Lower leg skin (tissue), 3 donors: ENCODE data around the gene RNH1.

Experiments
- POLR2A ChIP-seq, 2 donors: fragments of 450-650 bp; IDR thresholded peaks; one replicate each; pipeline ENCODE4 v1.6.1; 2016 to 2017; ENCODE audit warnings: antibody characterized with exemption in 2 of 2, mild to moderate bottlenecking in 1 of 2, moderate library complexity in 1 of 2
- TF ChIP-seq, protein P1 (sequence below), 3 donors: fragments of 450-650 bp; IDR thresholded peaks; one replicate each; pipeline ENCODE4 v1.5.1; 2016; ENCODE audit warnings: antibody characterized with exemption in 3 of 3, mild to moderate bottlenecking in 3 of 3, moderate library complexity in 2 of 3

DNA sequence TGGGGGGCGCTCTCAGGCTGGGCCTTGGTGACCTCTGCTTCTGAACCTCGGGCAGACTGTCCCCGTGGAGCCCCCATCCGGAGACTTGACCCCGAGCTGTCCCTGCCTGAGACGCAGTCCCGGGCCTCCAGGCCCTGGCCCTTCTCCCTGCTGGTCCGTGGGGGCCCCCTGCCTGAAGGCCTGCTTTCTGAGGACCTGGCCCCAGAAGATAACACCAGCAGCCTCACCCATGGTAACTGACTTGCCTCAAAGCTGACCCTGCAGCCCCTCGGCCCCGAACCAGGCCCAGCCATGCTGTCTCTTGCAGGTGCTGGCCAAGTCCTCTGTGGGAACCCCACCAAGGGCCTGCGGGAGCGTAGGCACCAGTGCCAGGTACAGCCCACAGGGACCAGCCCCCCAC, 44.6 kb upstream of the RNH1 start:
- TF ChIP-seq, protein P1, sequence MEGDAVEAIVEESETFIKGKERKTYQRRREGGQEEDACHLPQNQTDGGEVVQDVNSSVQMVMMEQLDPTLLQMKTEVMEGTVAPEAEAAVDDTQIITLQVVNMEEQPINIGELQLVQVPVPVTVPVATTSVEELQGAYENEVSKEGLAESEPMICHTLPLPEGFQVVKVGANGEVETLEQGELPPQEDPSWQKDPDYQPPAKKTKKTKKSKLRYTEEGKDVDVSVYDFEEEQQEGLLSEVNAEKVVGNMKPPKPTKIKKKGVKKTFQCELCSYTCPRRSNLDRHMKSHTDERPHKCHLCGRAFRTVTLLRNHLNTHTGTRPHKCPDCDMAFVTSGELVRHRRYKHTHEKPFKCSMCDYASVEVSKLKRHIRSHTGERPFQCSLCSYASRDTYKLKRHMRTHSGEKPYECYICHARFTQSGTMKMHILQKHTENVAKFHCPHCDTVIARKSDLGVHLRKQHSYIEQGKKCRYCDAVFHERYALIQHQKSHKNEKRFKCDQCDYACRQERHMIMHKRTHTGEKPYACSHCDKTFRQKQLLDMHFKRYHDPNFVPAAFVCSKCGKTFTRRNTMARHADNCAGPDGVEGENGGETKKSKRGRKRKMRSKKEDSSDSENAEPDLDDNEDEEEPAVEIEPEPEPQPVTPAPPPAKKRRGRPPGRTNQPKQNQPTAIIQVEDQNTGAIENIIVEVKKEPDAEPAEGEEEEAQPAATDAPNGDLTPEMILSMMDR (IDR thresholded peaks at IDR 0.05): no peak
- no peak for TF ChIP-seq POLR2A (IDR thresholded peaks at IDR 0.05)
